Jurkat, Clone E6-1 (cell line): Measurements from ENCODE around the gene MRC2. TPM values are rescaled to one million over a fixed set of nuclear protein-coding genes. Genes with fewer than 3 reads are reported as not detected.
"Not testable (repeated sequence)": the region's sequence is repeated elsewhere in the genome, so short reads cannot be mapped to it uniquely, and the experiment has no call there.

ENCODE experiments used
- DNase-seq: peaks from one replicate; pipeline ENCODE4 v3.0.0-alpha.2; 2011; ENCODE audit warnings: low read depth, low spot score
- H3K4me3 ChIP-seq: 2 replicates; pipeline ENCODE4 v1.5.1; 2011; ENCODE audit warnings: mild to moderate bottlenecking, low read length, control low read depth, moderate library complexity
- polyA plus RNA-seq: library from polyadenylated mRNA; unstranded; fragments of >200 nt; gene quantifications from one replicate; pipeline ENCODE4 v1.2.1, GENCODE V29; 2012; ENCODE audit warnings: missing spikeins; ENCODE audit not compliant: insufficient read length, insufficient read depth

MRC2 gene
- 20.8 TPM for polyA plus RNA-seq

GRCh38 chr17:62627219-62627903 is at the start of gene MRC2:
Gene MRC2, plus strand, starts transcription at chr17:62627670. Its CDS starts 133 bp downstream, at chr17:62627803.
- peak; percentile 55 for DNase-seq
- peak within 1 kb of the TSS; percentile 65 for H3K4me3 ChIP-seq

- no peak for DNase-seq
- H3K4me3 ChIP-seq, result no peak overlapping the region
Observed at GRCh38 chr17:62578757-62579487, 48.5 kb upstream of the MRC2 start.

- no peak for DNase-seq
- no peak overlapping the region for H3K4me3 ChIP-seq
Observed at GRCh38 chr17:62580947-62581346, 46.5 kb upstream of the MRC2 start.

GRCh38 chr17:62581764-62582163 is 45.7 kb upstream of the MRC2 start:
- H3K4me3 ChIP-seq, result no peak overlapping the region
- no peak for DNase-seq

- DNase-seq, result no peak
- H3K4me3 ChIP-seq, result no peak overlapping the region
Observed at GRCh38 chr17:62587554-62587953, 39.9 kb upstream of the MRC2 start.

GRCh38 chr17:62588109-62588508 is 39.4 kb upstream of the MRC2 start:
- DNase-seq, result no peak
- no peak overlapping the region for H3K4me3 ChIP-seq

- DNase-seq, result no peak
- no peak overlapping the region for H3K4me3 ChIP-seq
Observed at GRCh38 chr17:62591333-62591732, 36.1 kb upstream of the MRC2 start.

GRCh38 chr17:62591822-62592221 is 35.6 kb upstream of the MRC2 start:
- DNase-seq, result not testable (repeated sequence)

GRCh38 chr17:62592341-62593099 is 35.0 kb upstream of the MRC2 start:
- H3K4me3 ChIP-seq, result no peak overlapping the region
- no peak for DNase-seq

More at GRCh38 chr17:62591822-62592221, 35.6 kb upstream of the MRC2 start:
- H3K4me3 ChIP-seq, result not testable (repeated sequence)

- no peak for DNase-seq
- no peak overlapping the region for H3K4me3 ChIP-seq
Observed at GRCh38 chr17:62595484-62595883, 32.0 kb upstream of the MRC2 start.

GRCh38 chr17:62596662-62597061 is 30.8 kb upstream of the MRC2 start:
- DNase-seq, result no peak
- H3K4me3 ChIP-seq, result no peak overlapping the region

- H3K4me3 ChIP-seq, result no peak overlapping the region
- no peak for DNase-seq
Observed at GRCh38 chr17:62597150-62597549, 30.3 kb upstream of the MRC2 start.

GRCh38 chr17:62597920-62598319 is 29.6 kb upstream of the MRC2 start:
- no peak overlapping the region for H3K4me3 ChIP-seq
- DNase-seq, result no peak

GRCh38 chr17:62599964-62600657 is 27.4 kb upstream of the MRC2 start:
- H3K4me3 ChIP-seq, result no peak overlapping the region
- DNase-seq, result no peak

GRCh38 chr17:62600805-62601204 is 26.7 kb upstream of the MRC2 start:
- H3K4me3 ChIP-seq, result no peak overlapping the region
- DNase-seq, result no peak

- no peak for DNase-seq
- H3K4me3 ChIP-seq, result no peak overlapping the region
Observed at GRCh38 chr17:62601471-62601870, 26.0 kb upstream of the MRC2 start.

GRCh38 chr17:62603783-62604182 is 23.7 kb upstream of the MRC2 start:
- not testable (repeated sequence) for H3K4me3 ChIP-seq, DNase-seq

GRCh38 chr17:62605588-62605987 is 21.9 kb upstream of the MRC2 start:
- no peak overlapping the region for H3K4me3 ChIP-seq
- DNase-seq, result no peak

GRCh38 chr17:62611292-62611691 is 16.2 kb upstream of the MRC2 start:
- no peak for DNase-seq
- H3K4me3 ChIP-seq, result no peak overlapping the region
